CD14-positive monocyte (primary cell): ENCODE measurements around the gene SGCE. TPM values are rescaled to one million over a fixed set of nuclear protein-coding genes. Genes with fewer than 3 reads are reported as not detected.

Experiments used
- DNase-seq, 3 donors: peaks; one replicate each; pipeline ENCODE4 v3.0.0-alpha.2; 2011 to 2022
- H2AFZ ChIP-seq: 2 replicates; pipeline ENCODE4 v1.6.0; 2012; ENCODE audit warnings: mild to moderate bottlenecking, low read depth, low read length, inconsistent platforms; ENCODE audit not compliant: insufficient read depth, poor library complexity, severe bottlenecking
- H3K27ac ChIP-seq, 2 donors: 1 replicate in 1 of 2; 2 replicates in 1 of 2; pipeline ENCODE4 v1.5.1; 2012 to 2013; ENCODE audit warnings: low read length in 2 of 2, control low read depth in 1 of 2, inconsistent platforms in 1 of 2, low read depth in 1 of 2, mild to moderate bottlenecking in 1 of 2
- H3K27me3 ChIP-seq, 2 donors: one replicate each; pipeline versions ENCODE4 v1.6.0 to v1.6.1; 2011 to 2013; ENCODE audit warnings: low read length in 2 of 2; ENCODE audit not compliant: control insufficient read depth in 2 of 2, insufficient read depth in 2 of 2
- H3K36me3 ChIP-seq, 2 donors: replicated peaks in 1 of 2; 1 replicate in 1 of 2; 2 replicates in 1 of 2; pipeline versions ENCODE4 v1.5.1 to v1.6.1; 2012 to 2013; ENCODE audit warnings: low read length in 2 of 2, control low read depth in 1 of 2, inconsistent platforms in 1 of 2, mild to moderate bottlenecking in 1 of 2; ENCODE audit not compliant: insufficient read depth in 2 of 2, control insufficient read depth in 1 of 2
- H3K4me1 ChIP-seq, 2 donors: 1 replicate in 1 of 2; 2 replicates in 1 of 2; pipeline versions ENCODE4 v1.5.1 to v1.6.1; 2012 to 2013; ENCODE audit warnings: low read length in 2 of 2, control low read depth in 1 of 2, inconsistent platforms in 1 of 2, mild to moderate bottlenecking in 1 of 2, moderate library complexity in 1 of 2; ENCODE audit not compliant: insufficient read depth in 2 of 2, control insufficient read depth in 1 of 2
- H3K4me2 ChIP-seq: replicated peaks from 2 replicates; pipeline ENCODE3; 2012; ENCODE audit warnings: low read length, moderate library complexity, mild to moderate bottlenecking; ENCODE audit not compliant: poor library complexity, severe bottlenecking; ENCODE audit errors: extremely low read depth
- H3K4me3 ChIP-seq, 3 experiments: fragments of 200-600 bp in 1 of 3; sonication (generic) in 1 of 3; replicated peaks in 1 of 3; 1 replicate in 2 of 3; 2 replicates in 1 of 3; pipeline ENCODE4 v1.5.1; 2011 to 2013; ENCODE audit warnings: low read length in 3 of 3, mild to moderate bottlenecking in 3 of 3, control low read depth in 2 of 3, low read depth in 2 of 3, inconsistent platforms in 1 of 3, moderate library complexity in 1 of 3
- H3K79me2 ChIP-seq: 2 replicates; pipeline ENCODE4 v1.6.0; 2012; ENCODE audit warnings: mild to moderate bottlenecking, control low read depth, inconsistent platforms, low read length, moderate library complexity; ENCODE audit not compliant: insufficient read depth
- H3K9ac ChIP-seq: 2 replicates; pipeline ENCODE4 v1.6.0; 2017; ENCODE audit warnings: low read length, mild to moderate bottlenecking; ENCODE audit not compliant: insufficient read depth, poor library complexity, severe bottlenecking
- H3K9me3 ChIP-seq, 2 donors: replicated peaks in 1 of 2; 1 replicate in 1 of 2; 2 replicates in 1 of 2; pipeline versions ENCODE4 v1.5.1 to v1.6.1; 2012 to 2013; ENCODE audit warnings: low read length in 2 of 2, control low read depth in 1 of 2; ENCODE audit not compliant: control insufficient read depth in 1 of 2, insufficient read depth in 1 of 2
- H4K20me1 ChIP-seq: 2 replicates; pipeline ENCODE4 v1.6.0; 2012; ENCODE audit warnings: mild to moderate bottlenecking, low read length, control low read depth, moderate library complexity; ENCODE audit not compliant: insufficient read depth
- H3K27ac Mint-ChIP-seq, 7 donors: one replicate each; pipeline ENCODE4 v1.8.0; 2020; ENCODE audit warnings: mild to moderate bottlenecking in 7 of 7, mixed read lengths in 7 of 7, moderate library complexity in 6 of 7, inconsistent platforms in 2 of 7
- H3K27me3 Mint-ChIP-seq, 3 donors: one replicate each; pipeline ENCODE4 v1.8.0; 2021 to 2022; ENCODE audit warnings: low read depth in 3 of 3, mild to moderate bottlenecking in 3 of 3, mixed read lengths in 3 of 3, moderate library complexity in 3 of 3, inconsistent platforms in 1 of 3
- H3K36me3 Mint-ChIP-seq, 2 donors: one replicate each; pipeline ENCODE4 v1.8.0; 2020; ENCODE audit warnings: mixed read lengths in 2 of 2, inconsistent platforms in 1 of 2, mild to moderate bottlenecking in 1 of 2
- H3K4me1 Mint-ChIP-seq: one replicate; pipeline ENCODE4 v1.8.0; 2020; ENCODE audit warnings: mild to moderate bottlenecking, mixed read lengths
- H3K4me3 Mint-ChIP-seq, 2 donors: one replicate each; pipeline ENCODE4 v1.8.0; 2020; ENCODE audit warnings: mild to moderate bottlenecking in 2 of 2, mixed read lengths in 2 of 2, moderate library complexity in 1 of 2
- H3K9me3 Mint-ChIP-seq, 7 donors: one replicate each; pipeline ENCODE4 v1.8.0; 2020 to 2022; ENCODE audit warnings: mixed read lengths in 7 of 7, mild to moderate bottlenecking in 6 of 7, moderate library complexity in 6 of 7, inconsistent platforms in 2 of 7
- CTCF ChIP-seq: fragments of 200-600 bp; IDR thresholded peaks from one replicate; pipeline ENCODE4 v1.8.0; 2022; ENCODE audit warnings: antibody characterized with exemption, mild to moderate bottlenecking
- WGBS: methylation state at CpG from one replicate; pipeline ENCODE4 v1.1.5; 2013; ENCODE audit warnings: missing lambda C conversion rate; ENCODE audit not compliant: insufficient coverage; 5-methylcytosine and 5-hydroxymethylcytosine counted together
- intact Hi-C, 2 donors: fragments of 100-400 bp; cut with micrococcal nuclease; formaldehyde crosslinking; loops; one replicate each; pipeline versions ENCODE4 v1.15.0 to v1.15.1; 2023
- polyA plus RNA-seq, 3 donors: library from polyadenylated mRNA; depleted of rRNA in 1 of 3; unstranded in 2 of 3; stranded (reverse) in 1 of 3; fragments of 300-500 nt in 2 of 3; fragments of >200 nt in 1 of 3; fragmentation: Illumina TruSeq in 2 of 3; gene quantifications; 1 replicate in 2 of 3; 2 replicates in 1 of 3; pipeline ENCODE4 v1.2.3, GENCODE V29; 2012 to 2021

Gene SGCE
- polyA plus RNA-seq, 3 donors: not detected

GRCh38 chr7:94683066-94683465 is 27.1 kb upstream of the SGCE start:
- Mint-ChIP-seq H3K4me1 (no peaks in the 10 kb centered on the region), H3K36me3 (no peaks in the 10 kb centered on the region), H3K4me3 (no peak overlapping the region), H3K27me3 (peaks cover 0 to 3% (median 0%) of the 10 kb centered on the region in 3 donors), H3K9me3 (peaks cover 0 to 4% (median 2%) of the 10 kb centered on the region in 7 donors), H3K27ac (no peak overlapping the region)
- no peak overlapping the region for H3K4me2 ChIP-seq
- TF ChIP-seq CTCF: no peak
- no peak overlapping the region for H3K9ac ChIP-seq
- no peak overlapping the region for H3K4me3 ChIP-seq
- no peak overlapping the region for H2AFZ ChIP-seq
- 100% methylated on average over 1 of the region's 1 CpG for WGBS
- H4K20me1 ChIP-seq: no peaks in the 10 kb centered on the region
- DNase-seq: no peak
- H3K27me3 ChIP-seq: no peaks in the 10 kb centered on the region
- no peak overlapping the region for H3K27ac ChIP-seq
- intact Hi-C loops: no loop called here
- no peaks in the 10 kb centered on the region for H3K79me2 ChIP-seq
- H3K36me3 ChIP-seq: no peaks in the 10 kb centered on the region
- no peaks in the 10 kb centered on the region for H3K9me3 ChIP-seq
- H3K4me1 ChIP-seq: no peaks in the 10 kb centered on the region

GRCh38 chr7:94679358-94679757 is 23.4 kb upstream of the SGCE start:
- TF ChIP-seq CTCF: no peak
- H3K36me3 ChIP-seq: no peaks in the 10 kb centered on the region
- intact Hi-C loops: no loop called here
- H2AFZ ChIP-seq: no peak overlapping the region
- Mint-ChIP-seq H3K9me3 (peaks cover 0 to 4% (median 0%) of the 10 kb centered on the region in 7 donors), H3K27me3 (peaks cover 0 to 3% (median 0%) of the 10 kb centered on the region in 3 donors), H3K27ac (no peak overlapping the region), H3K4me1 (no peaks in the 10 kb centered on the region), H3K4me3 (no peak overlapping the region), H3K36me3 (no peaks in the 10 kb centered on the region)
- DNase-seq: no peak
- H3K9me3 ChIP-seq: no peaks in the 10 kb centered on the region
- no CpG with 5 or more reads among the region's 1 CpG for WGBS
- no peak overlapping the region for H3K27ac ChIP-seq
- H3K4me2 ChIP-seq: no peak overlapping the region
- H3K4me3 ChIP-seq: no peak overlapping the region
- H3K27me3 ChIP-seq: no peaks in the 10 kb centered on the region
- no peaks in the 10 kb centered on the region for H3K4me1 ChIP-seq
- H3K9ac ChIP-seq: no peak overlapping the region
- H3K79me2 ChIP-seq: no peaks in the 10 kb centered on the region
- no peaks in the 10 kb centered on the region for H4K20me1 ChIP-seq
